Chondrocyte (in vitro differentiated cells): ENCODE results near the gene CADPS2. TPM values are rescaled to one million over a fixed set of nuclear protein-coding genes. Genes with fewer than 3 reads are reported as not detected.

ENCODE experiments used
- DNase-seq: peaks from one replicate; pipeline ENCODE4 v3.0.0; 2021; ENCODE audit warnings: mixed read lengths, low spot score
- H3K27ac Mint-ChIP-seq: one replicate; pipeline ENCODE4 v1.8.0; 2021; ENCODE audit warnings: mild to moderate bottlenecking, moderate library complexity, mixed read lengths; ENCODE audit not compliant: unreplicated experiment
- H3K27me3 Mint-ChIP-seq: 2 replicates; pipeline ENCODE4 v1.8.0; 2021; ENCODE audit warnings: low read depth, mixed read lengths
- H3K36me3 Mint-ChIP-seq: 2 replicates; pipeline ENCODE4 v1.8.0; 2021; ENCODE audit warnings: low read depth, mixed read lengths
- H3K4me1 Mint-ChIP-seq: 2 replicates; pipeline ENCODE4 v1.8.0; 2021; ENCODE audit warnings: low read depth, mild to moderate bottlenecking, mixed read lengths
- H3K4me3 Mint-ChIP-seq: one replicate; pipeline ENCODE4 v1.8.0; 2021; ENCODE audit warnings: mild to moderate bottlenecking, moderate library complexity, mixed read lengths; ENCODE audit not compliant: unreplicated experiment
- H3K9me3 Mint-ChIP-seq: 2 replicates; pipeline ENCODE4 v1.8.0; 2021; ENCODE audit warnings: low read depth, mixed read lengths
- CTCF ChIP-seq: fragments of 200-600 bp; sonication (generic); IDR thresholded peaks from 2 replicates; pipeline ENCODE4 v1.5.0; 2021; ENCODE audit warnings: antibody characterized with exemption, mild to moderate bottlenecking, moderate library complexity
- total RNA-seq: library from RNA; stranded (reverse); gene quantifications from 3 replicates; pipeline ENCODE4 v1.2.1, GENCODE V29; 2021

Gene CADPS2
- total RNA-seq, 1 donor from 2014 or later: 0.32 TPM

GRCh38 chr7:122300211-122300932 lies 585.9 kb downstream of the CADPS2 start:
- Mint-ChIP-seq H3K4me1 (peaks cover 12% of the 10 kb centered on the region), H3K27ac (no peak overlapping the region), H3K4me3 (no peak overlapping the region), H3K9me3 (no peaks in the 10 kb centered on the region), H3K27me3 (peaks cover 83% of the 10 kb centered on the region), H3K36me3 (peaks cover 4% of the 10 kb centered on the region)
- DNase-seq: no peak
- TF ChIP-seq CTCF: no peak

DNA sequence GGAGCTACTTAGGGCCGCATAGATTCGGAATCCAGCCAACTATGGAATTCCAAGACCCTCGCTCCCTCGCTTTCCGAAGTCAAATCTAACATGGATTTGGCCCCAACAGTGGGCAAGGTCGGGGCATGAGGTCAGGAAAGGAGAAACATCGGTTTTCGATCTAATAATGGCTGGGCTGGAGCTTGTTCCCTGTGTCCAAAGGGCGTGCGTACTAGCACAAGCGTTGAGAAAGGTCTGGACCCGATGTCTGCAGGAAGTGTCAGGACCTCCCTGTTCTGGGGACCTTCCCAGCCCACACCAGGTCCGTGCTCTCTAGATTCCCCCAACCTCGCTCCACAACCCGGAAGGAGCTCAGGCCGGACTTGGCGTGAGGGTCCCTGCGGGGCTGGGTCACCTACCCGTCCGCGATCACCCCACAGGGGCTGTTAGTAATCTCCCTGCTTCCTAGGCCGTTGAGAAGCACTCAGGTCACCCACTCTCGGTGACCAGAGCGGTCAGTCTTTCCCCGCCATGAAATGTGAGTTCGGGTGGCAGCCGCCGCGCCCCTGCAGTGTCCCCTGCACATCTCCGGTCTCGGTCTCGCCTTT lies 586.5 kb downstream of the CADPS2 start:
- Mint-ChIP-seq H3K27me3 (peaks cover 81% of the 10 kb centered on the region), H3K9me3 (no peaks in the 10 kb centered on the region), H3K36me3 (peaks cover 4% of the 10 kb centered on the region), H3K4me1 (peaks cover 7% of the 10 kb centered on the region), H3K27ac (no peak overlapping the region), H3K4me3 (no peak overlapping the region)
- TF ChIP-seq CTCF: no peak
- DNase-seq: no peak

DNA sequence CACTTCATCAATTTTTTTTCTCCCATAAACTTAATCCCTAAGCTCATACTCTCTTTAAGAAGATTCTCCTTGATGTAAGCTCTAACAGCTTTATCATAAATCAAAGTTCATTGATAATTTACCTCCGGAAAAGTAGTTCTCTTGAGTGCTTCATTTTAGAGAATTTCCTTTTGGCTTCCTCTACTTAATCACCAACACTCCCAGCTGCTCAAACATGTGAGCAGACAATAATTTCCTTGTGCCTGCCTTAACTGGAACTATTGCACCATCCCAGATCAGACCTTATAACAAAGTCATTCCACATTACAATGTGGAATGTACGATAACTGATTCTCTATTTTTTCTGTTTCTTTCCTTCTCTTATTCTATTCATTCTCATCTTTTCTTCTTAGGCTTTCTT lies 587.6 kb downstream of the CADPS2 start:
- H3K4me3 Mint-ChIP-seq: no peak overlapping the region
- peaks cover 70% of the 10 kb centered on the region for H3K27me3 Mint-ChIP-seq
- H3K36me3 Mint-ChIP-seq: peaks cover 4% of the 10 kb centered on the region
- H3K9me3 Mint-ChIP-seq: no peaks in the 10 kb centered on the region
- H3K27ac Mint-ChIP-seq: no peak overlapping the region
- peaks cover 3% of the 10 kb centered on the region for H3K4me1 Mint-ChIP-seq
- no peak for TF ChIP-seq CTCF
- no peak for DNase-seq

DNA sequence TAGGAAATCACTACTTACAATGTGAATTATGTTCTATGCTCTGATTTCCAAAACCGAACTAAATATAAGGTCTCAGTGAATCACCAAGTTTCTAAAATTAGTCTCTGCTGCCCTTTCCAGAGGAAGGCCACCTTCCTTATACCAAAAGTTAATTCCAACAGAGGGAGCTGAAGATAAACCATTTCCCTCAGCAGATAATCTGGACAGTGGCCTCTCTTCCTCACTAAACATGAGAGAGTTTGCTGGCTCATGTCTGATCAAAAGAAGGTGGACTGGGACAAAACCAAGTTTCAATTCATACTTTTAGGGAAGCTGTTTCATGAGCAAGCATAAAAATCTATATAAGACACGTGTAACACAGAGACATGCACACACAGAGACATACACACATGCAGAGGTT lies 588.1 kb downstream of the CADPS2 start:
- H3K36me3 Mint-ChIP-seq: peaks cover 4% of the 10 kb centered on the region
- TF ChIP-seq CTCF: no peak
- H3K4me3 Mint-ChIP-seq: no peak overlapping the region
- H3K27ac Mint-ChIP-seq: no peak overlapping the region
- no peaks in the 10 kb centered on the region for H3K9me3 Mint-ChIP-seq
- DNase-seq: no peak
- peaks cover 66% of the 10 kb centered on the region for H3K27me3 Mint-ChIP-seq
- peaks cover 3% of the 10 kb centered on the region for H3K4me1 Mint-ChIP-seq

DNA sequence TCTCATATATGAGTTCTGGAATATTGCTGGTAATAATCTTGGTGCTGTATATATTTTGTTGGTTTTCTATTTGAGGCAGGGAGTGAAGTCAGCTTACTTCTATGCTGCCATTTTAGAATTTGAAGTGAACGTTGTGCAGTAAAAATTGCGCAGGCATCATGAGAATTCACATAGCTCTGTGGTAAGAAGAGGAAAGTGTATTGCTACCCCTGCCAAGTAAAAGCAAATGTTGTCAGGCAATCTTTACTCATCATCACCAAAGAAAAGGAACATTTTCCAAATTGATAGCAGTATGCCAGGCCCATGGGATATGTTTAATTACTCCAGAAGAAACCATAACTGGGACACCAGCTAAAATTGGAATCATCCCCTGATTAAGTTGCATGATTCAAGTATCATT lies 595.1 kb downstream of the CADPS2 start:
- Mint-ChIP-seq H3K36me3 (peaks cover 1% of the 10 kb centered on the region), H3K9me3 (peaks cover 10% of the 10 kb centered on the region)

More for the DNA sequence above, 595.1 kb downstream of the CADPS2 start:
- H3K4me1 Mint-ChIP-seq: no peaks in the 10 kb centered on the region
- no peak for TF ChIP-seq CTCF
- H3K27ac Mint-ChIP-seq: no peak overlapping the region
- DNase-seq: no peak
- peaks cover 29% of the 10 kb centered on the region for H3K27me3 Mint-ChIP-seq
- H3K4me3 Mint-ChIP-seq: no peak overlapping the region
